Kidney epithelial cell (primary cell): ENCODE measurements around the gene LCMT1. TPM values are rescaled to one million over a fixed set of nuclear protein-coding genes. Genes with fewer than 3 reads are reported as not detected.

Source experiments
- DNase-seq: peaks from one replicate; pipeline ENCODE4 v3.0.0-alpha.2; 2010; ENCODE audit warnings: low read depth
- H3K27me3 ChIP-seq: 2 replicates; pipeline ENCODE4 v1.6.0; 2011; ENCODE audit warnings: low read length; ENCODE audit not compliant: control insufficient read depth, insufficient read depth
- H3K36me3 ChIP-seq: 2 replicates; pipeline ENCODE4 v1.5.1; 2011; ENCODE audit warnings: low read length; ENCODE audit not compliant: control insufficient read depth, insufficient read depth
- H3K4me3 ChIP-seq: 2 replicates; pipeline ENCODE4 v1.5.1; 2011; ENCODE audit warnings: low read depth, mild to moderate bottlenecking, control low read depth, low read length
- CTCF ChIP-seq: IDR thresholded peaks from 2 replicates; pipeline ENCODE4 v1.5.1; 2011; ENCODE audit warnings: mild to moderate bottlenecking, moderate library complexity, low read length, control low read depth, inconsistent platforms; ENCODE audit not compliant: insufficient read depth, poor library complexity, severe bottlenecking
- total RNA-seq: library from RNA; depleted of rRNA; stranded (reverse); fragments of >200 nt; gene quantifications from 2 replicates; pipeline ENCODE4 v1.2.3, GENCODE V29; 2015

Gene LCMT1
- total RNA-seq, 1 donor from 2014 or later, result 55.2 TPM

DNA sequence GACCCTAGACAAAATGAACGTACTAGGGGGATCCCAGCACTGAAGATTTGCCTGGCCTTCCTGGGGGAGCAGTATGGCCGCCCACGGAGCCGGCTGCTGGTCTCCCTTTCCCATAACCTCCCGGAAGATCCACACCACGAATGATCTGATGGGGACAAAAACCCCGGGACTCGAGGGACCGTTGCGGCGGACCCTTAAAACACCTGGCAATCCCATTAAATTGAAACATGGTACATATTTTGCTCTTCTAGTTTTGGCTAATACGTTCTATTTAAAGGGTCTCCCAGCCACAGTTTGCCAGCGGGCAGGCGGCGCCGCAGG is 45.2 kb upstream of the LCMT1 start:
- Histone ChIP-seq H3K4me3 (peak overlapping the region; percentile 57), H3K27me3 (no peaks in the 10 kb centered on the region), H3K36me3 (no peaks in the 10 kb centered on the region)
- no peak for DNase-seq
- TF ChIP-seq CTCF, result no peak

- Histone ChIP-seq H3K27me3 (no peaks in the 10 kb centered on the region), H3K36me3 (no peaks in the 10 kb centered on the region), H3K4me3 (peak overlapping the region; percentile 57)
- no peak for TF ChIP-seq CTCF
- no peak for DNase-seq
These were observed 44.6 kb upstream of the LCMT1 start for GRCh38 chr16:25066747-25067631.

GRCh38 chr16:25073854-25074253 is 37.7 kb upstream of the LCMT1 start:
- DNase-seq, result no peak
- H3K36me3 ChIP-seq, result no peaks in the 10 kb centered on the region
- TF ChIP-seq CTCF, result no peak
- H3K4me3 ChIP-seq, result no peak overlapping the region
- no peaks in the 10 kb centered on the region for H3K27me3 ChIP-seq

DNA sequence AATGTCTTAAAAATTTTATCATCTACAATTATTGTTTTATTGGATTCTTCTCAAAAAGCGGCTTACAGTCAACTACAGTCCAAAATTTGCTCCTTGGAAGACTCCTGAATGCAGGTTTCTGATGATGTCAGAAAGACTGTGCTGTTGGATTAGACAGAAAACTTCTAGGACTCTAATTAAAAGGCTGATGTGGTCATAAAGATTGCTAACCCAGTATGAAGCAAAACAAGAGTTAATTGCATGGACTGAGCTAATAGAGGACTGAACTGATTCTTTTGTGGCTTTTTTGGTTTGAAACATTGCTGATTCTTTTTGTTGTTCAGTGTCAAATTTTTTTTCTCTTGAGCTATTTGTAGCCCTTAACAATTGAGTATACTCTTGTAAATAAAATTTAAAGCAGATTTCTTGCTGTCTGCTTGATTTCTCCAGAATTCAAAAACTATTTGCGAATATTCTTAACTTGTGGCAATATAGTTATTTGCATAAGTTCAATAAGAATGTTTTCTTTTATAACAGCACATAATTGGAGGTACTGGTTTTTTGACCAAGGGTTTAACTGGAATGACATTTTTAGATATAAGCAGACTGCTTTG is 33.1 kb upstream of the LCMT1 start:
- Histone ChIP-seq H3K4me3 (no peak overlapping the region), H3K36me3 (no peaks in the 10 kb centered on the region), H3K27me3 (no peaks in the 10 kb centered on the region)
- DNase-seq, result no peak
- no peak for TF ChIP-seq CTCF

DNA sequence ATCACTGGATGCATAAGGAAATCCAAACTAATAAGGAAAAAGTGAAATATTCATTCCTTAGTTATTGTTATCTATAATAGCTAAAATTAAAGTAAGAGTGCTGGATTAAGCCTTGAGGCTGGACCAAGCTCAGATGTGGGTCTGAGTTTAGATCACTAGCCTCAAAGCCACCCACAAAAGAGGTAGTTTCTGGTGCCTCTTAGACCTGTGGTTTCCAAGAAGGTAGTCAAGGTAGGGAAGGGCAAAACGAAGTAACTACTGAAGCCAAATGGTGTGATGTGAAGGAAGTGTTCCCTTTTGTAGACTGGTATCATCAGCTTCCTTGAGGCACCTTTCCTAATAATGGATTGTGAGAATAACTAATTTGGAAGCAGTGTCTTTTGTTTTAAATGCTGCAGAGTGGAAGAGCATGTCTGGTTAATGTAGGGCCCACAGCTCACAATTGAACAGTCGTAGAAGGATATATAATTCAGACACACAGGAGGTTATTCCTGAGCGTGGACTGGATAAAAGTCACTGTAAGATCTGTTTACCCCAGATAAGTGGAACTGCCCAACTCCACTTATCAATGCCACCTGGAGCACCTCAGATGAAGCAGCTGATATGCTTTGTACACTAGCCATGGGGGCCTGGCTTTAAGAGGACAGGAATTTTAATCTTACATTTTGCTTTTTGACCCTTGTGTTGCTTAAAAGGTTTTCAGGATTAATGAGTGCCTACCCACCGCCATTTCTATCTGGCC is 31.7 kb upstream of the LCMT1 start:
- Histone ChIP-seq H3K36me3 (no peaks in the 10 kb centered on the region), H3K4me3 (no peak overlapping the region), H3K27me3 (no peaks in the 10 kb centered on the region)
- TF ChIP-seq CTCF, result no peak
- DNase-seq, result no peak
